Activated CD4-positive, CD25-positive, alpha-beta regulatory T cell treated with anti-CD3 and anti-CD28 coated beads, Interleukin-2, amount 50 U/mL, for 72 hours (primary cell): ENCODE measurements around the gene CBX2.

Source experiments
- DNase-seq: peaks from one replicate; pipeline ENCODE4 v3.0.0; 2021

The CBX2 gene

DNA sequence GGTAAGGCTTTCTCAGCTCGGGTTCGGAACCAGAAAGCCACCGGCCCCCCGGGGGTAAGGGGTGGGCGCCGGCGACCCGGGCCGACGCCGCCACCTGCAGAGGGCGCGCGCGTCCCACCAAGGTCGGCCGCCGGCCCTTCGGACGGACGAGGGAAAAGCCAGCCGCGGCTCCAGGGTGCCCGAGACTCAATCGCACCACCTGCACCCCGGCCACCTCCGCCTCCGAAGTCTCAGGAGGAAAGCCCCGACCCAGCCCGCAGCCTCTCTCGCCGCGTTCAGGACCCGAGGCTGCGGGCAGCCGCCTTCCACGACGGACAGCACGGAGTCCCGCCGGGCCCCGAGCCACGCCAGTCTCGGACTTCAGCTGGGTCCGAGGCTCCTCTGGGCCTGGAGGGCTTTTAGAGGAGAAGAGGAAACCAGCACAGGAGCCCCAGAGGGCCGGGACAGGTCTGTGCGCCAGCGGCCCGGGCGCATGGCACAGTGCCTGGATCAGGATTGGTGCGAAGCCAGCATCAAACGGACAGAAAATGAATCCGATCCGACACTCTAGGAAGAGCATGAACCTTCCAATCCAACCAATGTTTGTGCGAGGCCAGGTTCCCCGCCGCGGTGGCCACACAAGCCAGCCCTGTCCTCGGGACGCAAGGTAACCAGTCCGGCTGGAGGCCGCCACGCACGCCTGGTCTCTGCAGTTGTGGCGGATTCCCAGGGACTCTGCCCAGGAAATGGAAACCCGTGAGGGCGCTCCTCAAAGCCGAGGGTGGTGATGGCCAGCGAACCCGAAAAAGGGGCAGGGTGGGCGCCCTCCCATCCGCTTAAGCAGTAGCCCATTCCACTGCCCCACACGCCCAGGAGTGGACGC, 12.2 kb downstream of the CBX2 start:
- no peak for DNase-seq

DNA sequence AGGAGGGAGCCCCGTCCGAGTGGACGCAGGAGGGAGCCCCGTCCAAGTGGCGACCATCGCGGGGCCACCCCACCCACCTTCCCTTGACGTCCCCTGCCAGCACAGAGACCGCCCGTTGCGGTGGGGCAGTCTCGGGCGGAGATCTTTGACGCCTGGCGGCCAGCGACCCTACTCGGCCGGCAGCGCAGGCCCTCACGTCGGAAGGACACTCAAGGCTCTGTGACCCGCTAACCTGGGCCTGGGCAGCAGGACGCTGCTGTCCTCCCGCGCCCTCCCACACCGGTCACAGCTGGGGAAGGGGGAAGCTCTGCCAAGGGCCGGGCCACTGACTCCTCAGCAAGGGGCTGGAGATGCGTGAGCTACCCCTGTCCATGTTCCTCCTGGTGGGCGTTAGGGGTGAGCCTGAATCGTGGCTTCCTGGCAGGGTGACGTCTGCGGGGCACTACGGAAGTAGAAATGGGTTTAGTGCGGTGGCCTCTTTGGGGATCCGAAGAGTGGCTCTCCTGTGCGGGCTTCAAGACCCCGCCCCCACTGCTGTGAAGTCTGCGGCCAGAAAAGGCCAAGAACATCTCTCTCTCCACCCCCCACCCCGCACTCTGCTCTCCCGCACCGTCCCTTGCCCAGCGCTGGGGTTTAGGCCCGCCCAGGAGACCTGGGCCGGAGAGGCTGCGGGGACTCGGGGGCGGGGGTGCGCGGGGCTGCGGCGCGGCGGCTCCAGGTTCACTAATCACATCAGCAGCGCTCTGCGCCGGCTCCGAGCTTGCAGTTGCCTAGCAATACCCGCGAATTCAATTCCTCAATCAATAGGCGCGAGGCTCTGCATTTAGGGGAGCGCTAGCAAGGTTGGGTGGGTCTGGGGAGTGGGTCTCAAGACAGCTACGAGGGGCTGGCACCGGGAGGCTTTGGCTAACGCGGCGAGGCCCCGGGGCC, 13.1 kb downstream of the CBX2 start:
- no peak for DNase-seq

DNA sequence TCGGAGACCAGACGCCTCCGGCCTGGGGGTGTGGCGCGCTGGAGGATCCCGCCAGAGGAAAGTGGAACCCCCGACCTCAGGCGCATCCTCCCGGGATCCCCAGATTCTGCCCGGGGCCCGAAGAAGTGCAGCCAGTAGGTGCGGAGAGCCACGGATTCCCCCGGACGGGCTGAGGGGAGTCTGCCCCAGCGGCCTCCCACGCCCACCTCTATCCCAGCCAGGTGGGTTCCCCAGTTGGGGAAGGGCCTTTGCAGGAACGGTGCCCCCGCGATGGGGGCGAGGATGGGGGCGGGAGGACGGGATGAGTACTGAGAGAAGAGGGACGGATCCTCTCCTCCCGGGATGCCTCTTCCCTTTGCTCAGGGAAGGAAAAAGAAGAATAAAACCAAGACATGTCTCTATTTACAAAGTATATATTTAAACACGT, 13.8 kb downstream of the CBX2 start:
- DNase-seq = no peak

DNA sequence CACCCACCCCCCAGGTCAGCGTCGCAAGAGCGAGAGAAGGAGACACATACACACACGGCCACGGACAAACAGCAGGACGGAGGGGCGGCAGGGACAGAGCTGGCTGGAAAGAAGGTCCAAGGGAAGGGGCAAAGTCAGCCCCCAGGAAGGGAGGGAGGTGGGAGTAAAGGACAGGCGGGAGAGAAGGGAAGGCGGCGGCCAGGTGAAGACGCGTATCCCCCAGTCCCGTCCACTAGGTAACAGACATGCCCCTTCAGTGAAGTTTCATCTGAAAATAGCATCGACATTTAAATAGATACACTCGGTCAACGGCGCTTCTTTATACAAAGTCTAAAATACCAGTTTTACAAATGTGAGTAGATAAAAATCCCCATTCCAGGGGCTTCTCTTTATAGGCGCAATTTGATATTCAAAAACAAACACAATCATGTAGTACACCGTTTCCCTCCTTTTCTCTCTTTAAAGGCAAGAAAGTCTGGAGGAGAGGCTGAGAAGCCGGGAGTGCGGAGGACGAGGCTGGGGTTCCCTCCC, 14.5 kb downstream of the CBX2 start:
- no peak for DNase-seq

DNA sequence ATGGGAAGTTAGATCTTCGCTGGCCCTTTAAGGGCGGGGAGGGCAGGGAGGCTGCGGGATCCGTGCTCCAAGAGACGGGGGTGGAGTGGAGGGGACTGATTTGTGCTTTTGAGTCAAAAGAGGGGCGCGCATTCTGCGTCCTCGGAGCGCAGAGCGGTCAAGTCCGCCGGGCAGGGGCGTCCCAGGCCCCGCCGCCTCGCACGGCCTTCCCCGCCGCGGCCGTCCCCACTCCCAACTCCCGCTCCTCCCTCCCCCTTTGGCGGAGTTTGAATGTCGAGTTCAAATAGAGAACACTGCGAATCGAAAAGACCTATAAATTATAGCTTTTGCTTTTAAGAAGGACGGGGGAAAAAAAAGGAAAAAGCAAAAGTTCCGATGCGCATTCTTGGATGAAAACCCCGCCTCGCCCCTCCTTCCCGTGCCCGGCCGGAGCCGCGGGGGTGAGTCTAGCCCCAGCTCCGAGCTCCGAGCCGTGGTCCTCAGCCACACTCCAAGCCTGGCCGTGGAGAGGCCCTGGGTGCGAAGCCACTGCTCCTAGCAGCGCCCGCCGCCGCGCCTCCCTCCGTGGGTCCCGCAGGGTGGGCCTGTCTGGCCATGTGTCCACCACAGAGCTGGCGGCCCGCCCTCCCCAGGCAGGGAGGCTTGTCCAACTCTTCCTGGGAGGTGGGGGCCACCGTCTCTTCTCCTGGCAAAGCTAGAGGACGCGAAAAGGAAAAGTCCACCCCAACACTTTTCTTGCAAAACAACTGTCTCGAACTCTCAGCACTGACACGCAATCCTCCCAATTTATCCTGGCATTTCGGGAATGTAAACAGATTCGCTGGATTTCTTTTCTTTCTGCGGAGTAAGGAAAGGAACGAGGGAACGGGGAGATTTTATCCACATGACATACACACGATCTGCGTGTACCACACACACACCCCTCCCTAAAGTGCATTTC, 15.3 kb downstream of the CBX2 start:
- no peak for DNase-seq

DNA sequence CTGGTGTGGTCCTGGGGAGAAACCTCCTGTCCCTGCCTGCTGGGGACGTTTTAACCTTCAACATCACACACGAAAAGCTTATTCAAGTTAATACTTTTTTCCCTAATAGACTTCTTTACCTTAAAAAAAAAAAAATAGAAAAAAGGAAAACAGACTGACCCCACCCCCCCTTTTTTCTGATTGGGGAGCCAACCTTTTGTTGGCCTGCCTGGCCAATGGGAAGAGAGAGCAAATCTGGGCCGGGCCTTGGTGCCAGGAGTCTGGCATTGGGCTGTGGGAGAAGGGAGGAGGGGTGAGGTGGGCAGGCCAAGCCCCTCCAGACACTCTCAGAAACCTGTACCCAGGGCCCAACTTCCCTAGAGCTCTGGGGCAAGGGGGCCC, 16.0 kb downstream of the CBX2 start:
- no peak for DNase-seq

DNA sequence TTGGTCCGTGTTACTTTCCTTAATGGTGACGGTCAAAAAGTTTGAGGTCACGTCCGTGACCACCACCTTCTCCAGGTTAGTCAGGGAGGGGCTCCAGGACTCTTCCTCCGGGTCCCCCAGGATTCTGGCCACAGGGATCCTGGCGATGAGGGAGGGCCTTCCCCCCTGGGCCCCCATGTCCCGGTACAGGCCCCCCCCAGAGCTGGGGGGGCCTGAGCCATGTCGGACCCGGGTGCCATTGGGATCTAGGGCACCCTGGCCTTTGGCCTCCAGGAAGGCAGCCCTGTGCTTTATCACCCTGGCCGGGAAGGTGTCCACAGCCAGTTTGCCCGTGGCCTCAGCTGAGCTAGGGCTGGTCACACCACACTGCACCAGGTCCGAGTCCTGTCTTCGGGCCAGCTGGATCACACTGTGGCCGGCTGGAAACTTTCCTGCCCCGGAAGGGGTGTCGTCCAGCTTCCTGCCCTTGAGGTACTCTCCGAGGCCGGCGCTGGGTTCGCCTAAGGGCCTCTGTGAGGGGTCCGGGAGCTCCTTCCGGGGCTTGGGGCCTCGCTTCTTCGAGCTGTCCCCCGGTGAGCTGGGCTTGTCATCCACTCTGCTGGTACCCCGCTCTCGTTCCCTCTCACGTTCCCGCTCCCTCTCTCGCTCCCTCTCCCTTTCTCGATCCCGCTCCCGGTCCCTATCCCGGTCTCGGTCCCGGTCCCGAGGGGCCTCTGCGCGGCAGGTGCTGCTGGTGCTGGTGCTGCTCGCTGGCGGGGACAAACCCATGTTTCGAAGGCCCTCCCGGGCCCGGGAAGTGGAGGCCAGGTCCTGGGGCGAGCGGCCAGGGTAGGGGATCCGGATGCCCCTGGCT, 16.9 kb downstream of the CBX2 start:
- DNase-seq = no peak

DNA sequence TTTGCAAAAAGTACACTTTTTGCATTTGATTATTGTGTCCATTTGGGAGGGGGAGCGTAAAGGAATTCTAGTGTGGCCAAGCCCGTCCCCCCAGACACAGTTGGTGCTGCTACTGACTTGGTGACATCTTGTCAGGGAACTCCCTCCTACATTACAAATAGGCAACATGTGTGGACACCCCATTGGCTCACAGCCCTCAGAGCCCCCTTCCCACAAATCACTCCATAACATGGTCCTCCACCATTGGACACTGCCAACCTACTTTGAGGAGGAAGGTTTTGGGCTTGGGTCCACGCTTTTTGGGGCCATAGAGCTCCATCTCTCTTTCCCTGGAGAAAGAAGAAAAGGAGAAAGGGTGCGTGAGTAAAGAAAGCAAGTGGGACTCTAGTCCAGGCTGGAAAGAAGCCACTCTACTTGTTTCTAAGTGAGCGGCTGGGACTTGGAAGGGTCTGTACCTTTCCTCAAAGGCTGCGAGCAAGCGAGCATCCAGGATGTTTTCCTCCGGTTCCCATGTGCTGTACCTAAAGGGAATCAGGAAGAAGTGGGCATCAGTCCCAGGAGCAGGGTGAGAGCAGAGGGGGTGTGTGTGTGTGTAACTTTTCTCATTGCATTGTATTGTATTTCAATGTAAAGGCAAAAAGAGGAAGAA, 18.0 kb downstream of the CBX2 start:
- DNase-seq = no peak

DNA sequence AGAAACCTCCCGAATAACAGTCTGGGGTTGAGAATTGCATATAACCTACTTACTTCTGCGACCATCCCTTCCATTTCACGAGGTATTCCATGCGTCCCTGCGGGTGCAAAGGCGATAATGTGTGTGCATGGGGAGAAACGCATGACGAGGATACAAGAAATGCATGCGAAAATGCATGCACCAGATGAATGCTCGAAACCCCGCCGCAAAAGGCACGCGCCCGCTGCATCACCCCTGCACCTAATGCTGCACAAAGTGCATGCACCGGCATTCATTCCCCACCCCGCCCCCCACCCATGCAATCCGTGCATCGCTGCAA, 18.5 kb downstream of the CBX2 start:
- DNase-seq = no peak

DNA sequence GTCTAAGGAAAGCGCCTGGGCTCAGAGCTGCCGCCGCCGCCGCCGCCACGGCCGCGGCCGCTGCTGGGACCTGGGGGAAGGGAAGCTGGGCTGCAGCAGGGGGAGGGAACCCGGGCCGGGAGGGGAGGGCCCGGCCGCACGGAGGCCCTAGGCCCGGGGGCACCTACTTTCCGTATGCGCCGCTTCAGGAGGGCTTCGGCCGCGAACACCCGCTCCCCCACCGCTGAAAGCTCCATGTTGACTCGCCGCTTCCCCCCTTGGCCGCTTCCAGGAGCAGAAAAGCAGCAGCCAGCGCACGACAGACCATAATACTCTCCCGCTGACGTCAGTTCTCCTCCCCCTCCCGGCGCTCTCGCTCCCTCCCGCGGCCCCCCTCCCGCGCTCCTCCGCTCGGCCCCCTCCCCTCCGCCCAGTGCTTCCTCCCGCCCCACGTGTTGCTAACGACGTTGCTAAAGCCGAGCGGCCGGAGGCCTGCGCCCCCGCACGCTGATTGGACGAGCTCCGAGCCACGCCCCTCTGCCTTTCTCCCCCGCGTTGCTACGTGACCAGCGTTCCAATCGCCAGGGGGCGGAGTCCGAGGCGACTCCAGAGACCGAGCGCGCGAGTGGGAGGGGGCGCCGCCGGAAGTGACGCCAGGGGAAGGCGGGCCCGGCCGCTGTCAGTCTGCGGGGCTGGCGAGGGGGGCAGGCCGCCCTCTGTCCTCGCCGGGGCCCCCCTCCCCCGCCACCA, 19.0 kb downstream of the CBX2 start, which contains the start of gene CBX8:
CBX8 (minus strand) TSS at position 315 of the 729 bp plus-strand sequence; CDS start at position 236, 79 bp downstream.
- peak; percentile 98 for DNase-seq

DNA sequence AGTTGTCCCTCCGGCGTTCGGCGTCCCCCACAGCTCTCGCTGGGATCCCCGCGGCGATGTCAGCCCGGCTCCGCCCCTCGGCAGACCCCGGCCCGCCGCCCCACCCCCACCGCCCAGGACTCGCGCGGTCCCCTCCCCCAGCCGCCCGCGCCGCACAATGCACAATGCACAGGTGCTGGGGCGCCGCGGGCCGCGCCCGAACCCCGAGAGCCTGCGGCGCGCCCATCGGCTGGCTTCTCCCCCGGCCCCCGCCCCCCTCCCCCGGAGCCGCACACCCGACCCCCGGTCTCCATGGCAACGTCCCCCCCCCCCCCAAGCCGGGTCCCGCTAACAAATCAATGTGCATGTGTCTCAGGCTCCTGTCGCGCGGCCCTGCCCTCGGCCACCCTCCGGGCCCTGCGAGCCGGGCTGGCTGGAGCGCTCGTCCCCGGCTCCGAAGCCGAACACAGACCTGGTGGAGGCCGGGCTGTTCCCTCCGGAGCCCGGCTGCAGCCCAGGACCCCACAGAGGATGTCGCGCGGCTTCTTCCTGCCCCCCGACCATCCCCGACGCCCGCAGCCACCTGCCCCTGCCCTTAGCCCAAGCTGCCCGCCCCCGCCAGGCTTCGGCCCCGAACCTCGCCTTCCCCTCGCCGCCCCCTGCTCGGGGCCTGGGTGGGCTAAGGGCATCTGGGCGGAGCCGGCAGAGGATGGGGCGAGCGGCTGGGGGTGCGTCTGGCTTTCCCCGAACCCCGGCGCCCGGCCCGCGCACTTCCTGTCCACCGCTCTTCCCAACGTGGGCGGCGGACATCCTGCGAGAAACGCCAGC, 19.7 kb downstream of the CBX2 start:
- DNase-seq = no peak

DNA sequence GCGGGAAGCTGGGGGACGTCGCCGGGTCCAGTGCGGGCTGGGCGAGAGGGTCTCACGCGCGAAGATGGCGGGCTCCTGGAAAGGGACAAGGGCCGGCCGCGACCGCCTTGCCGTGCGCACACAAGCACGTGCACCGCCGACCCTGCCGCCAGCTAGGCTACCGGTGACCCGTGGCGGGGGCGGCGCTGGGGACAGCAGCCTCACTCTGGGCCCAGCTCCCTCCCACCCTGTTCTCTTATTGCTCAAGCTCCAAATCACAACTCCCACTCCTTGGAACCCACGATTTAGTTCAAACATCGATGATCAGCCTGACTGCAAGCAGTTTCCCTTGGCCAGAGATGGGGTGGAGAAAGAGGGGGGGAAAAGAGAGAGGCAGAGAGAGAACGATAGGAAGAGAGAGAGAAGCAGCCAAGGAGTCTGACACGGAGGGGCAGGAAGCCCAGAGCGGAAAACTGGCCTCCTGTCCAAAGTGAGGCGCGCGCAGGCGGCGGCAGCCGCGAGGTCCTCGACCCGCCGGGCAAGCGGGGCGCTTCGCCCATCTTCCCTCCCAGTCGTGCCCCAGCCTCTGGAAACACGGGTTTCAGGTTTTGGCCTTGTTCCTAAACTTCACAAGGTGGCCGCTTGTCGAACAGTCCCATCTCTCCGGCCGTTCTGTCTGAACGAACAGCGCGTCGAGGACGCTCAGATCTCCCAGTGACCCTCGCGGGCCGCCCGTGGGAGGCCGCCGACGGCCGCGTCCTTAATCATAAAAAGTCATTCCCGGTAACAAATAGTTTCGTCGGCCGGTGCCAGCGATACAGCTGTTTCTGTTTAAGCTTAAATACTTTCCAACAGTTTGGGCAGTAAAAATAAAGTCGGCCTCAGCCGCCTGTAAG, 20.6 kb downstream of the CBX2 start:
- DNase-seq = no peak

DNA sequence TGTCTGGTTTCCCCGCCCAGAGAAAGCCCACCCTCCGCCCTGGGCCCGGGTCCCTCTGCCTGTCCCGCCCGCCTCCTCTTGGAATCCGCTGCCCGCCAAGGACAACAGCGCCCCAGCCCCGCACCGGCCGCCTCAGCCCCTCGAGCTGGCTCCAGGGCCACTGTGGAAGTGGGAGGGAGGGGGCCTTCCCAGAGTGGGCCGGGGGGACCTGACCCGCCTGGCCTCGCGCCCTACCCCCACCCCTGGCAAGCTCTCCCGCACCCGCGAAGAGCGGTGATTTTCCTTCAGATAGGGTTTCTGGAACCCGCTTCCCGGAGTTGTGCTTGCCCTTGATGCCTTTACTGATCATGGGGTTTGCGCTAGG, 21.2 kb downstream of the CBX2 start:
- DNase-seq = no peak

DNA sequence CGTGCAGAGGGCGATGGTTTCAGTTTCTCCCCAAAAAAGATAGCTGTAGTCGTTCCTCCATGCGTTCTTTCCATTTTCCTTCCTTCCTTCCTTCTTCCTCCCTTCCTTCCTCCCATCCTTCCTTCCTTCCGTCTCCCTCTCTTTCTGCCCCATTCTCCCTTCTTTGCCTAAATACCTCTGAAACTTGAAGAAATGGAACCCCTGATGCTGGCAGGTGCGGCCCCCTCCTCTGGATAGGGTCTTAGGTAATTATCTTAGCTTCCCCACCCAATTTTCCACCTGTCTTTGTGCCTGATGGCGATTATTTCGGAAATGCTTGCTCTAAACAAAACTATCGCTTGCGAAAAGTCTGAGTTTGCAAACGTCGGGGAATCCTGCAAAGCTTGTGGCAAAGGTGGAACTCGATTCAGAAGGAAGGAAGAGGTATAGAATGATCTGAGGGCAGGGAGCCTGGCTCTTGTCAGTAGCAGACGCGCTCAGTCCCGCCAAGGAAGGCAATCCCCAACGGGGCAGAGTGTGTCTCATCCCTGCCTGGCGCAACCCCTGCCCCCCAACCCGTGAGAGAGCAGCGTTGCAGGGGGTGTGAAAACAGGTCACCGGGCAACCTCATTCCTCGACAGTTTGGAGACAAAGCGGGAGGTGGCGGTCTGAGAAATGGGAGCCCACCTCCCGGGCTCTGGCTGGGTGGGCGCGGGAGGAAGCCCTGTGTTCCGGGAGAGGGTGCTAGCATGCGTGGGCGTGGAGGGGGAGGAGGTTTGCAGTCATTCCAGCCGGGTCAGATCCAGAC, 21.8 kb downstream of the CBX2 start:
- no peak for DNase-seq

DNA sequence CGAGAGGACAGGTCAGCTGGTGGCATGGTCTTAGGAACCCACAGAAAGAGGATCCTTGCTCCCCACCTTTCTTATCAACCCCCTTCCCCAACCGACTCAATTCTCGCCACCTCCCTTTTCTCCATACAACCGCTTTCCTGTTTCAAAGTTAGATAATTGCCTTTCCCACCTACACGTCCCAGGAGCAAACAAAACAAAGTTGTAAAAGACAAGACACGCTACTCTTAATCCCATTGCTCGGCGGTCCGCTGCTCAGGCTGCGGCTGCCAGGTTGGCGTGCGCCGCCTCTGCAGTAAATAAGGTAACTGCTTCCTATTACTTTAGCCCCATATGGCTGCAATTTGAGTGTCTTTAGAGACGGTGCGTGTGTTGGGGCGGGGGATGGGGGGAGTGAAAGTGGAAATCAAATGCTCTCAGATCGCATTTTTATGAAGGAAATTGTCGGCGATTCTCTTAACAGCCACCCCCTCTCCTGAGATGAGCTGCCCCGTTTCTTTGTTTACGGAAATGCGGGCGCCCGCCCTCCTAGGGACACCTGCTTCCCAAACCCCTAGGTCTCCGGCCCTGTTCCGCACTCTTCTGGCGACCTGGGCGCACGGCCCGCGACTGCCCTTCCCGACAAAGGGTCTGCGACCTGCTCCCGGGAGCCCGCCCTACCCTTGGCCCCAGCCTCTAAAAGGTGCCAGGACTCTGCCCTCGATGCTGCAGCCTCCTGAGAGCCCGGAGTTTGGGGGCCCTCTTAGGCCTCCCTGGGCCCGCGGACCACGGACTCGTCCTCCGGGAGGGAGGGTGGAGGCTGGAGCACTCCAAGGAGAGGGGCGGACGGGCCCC, 22.6 kb downstream of the CBX2 start:
- DNase-seq = no peak

DNA sequence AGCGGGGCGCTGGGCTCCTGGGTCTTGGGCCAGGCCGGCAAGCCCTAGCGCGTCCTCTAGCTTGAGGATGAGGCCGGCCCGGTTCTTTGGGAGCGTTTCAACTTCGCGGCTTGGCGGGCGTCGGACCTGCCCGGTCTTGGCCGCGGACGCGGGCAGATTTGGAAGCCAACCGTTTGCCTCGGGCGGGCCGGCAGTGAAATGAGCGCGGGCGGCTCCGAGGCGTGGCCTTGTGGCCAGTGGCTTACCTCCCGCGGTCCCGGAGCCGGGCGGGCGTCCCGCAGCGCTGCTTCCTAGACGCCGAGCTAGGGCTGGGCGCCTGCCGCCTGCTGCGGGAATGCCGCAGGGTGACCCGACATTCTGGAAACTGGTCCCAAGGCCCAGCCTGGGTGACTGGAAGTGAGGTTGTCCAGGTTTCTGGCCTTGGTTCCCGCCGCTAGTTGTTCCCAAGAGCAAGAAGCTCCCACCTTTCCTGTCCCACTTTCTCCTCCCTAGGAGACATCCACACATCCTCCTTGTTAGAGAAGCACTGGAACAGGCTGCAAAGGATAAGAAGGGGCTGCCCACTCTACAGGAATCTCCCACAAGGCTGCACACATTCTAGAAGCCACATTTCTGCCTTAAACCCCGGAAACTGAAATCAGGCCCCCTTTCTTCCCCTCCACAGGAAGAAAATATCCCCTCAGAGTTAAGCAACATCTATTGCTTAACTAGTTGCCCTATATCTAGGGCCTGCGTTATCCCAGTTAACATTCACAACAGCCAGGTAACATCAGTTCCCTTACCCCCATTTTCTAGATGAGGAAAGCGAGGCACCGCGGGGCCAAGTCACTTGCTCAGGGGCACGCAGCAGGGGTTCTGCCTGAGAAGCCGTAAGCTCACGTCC, 23.4 kb downstream of the CBX2 start:
- DNase-seq = no peak
